Body of pancreas (tissue), 4 donors: ENCODE data around the gene AK6.

Experiments used
- CTCF ChIP-seq, 7 experiments: fragments of 450-650 bp in 4 of 7; fragments of 200-600 bp in 3 of 7; sonication (generic) in 3 of 7; IDR thresholded peaks; one replicate each; pipeline ENCODE4 v1.5.1; 2016 to 2019; ENCODE audit warnings: antibody characterized with exemption in 7 of 7
- POLR2A ChIP-seq, 3 donors: fragments of 450-650 bp; IDR thresholded peaks; one replicate each; pipeline ENCODE4 v1.6.1; 2016; ENCODE audit warnings: antibody characterized with exemption in 3 of 3, mild to moderate bottlenecking in 2 of 3

DNA sequence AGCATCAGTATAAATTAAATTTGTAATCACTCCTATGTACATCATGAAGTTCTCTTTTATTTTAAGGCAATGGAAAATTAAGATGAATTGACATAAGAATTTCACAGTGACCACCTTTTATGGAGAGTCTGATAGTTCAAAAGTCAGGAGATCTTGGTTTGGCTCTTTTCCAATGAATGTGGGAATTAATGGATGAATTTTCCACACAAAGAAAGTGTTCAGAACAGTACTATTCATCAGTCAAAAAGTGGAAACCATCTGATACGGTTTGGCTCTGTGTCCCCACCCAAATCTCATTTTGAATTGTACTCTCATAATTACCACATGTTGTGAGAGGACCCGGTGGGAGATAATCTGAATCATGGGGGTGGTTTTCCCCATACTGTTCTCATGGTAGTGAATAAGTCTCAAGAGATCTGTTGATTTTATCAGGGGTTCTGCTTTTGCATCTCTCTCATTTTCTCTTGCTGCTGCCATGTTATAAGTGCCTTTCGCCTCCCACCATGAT is 61.2 kb downstream of the AK6 start:
- TF ChIP-seq CTCF (IDR thresholded peaks at IDR 0.05) = no peak
- TF ChIP-seq POLR2A (IDR thresholded peaks at IDR 0.05) = no peak
